B cell (primary cell): ENCODE results near the gene ERP27.

Experiments
- CTCF ChIP-seq: fragments of 200-600 bp; IDR thresholded peaks from one replicate; pipeline ENCODE4 v1.8.0; 2022; ENCODE audit warnings: antibody characterized with exemption, mild to moderate bottlenecking
- EZH2 ChIP-seq: IDR thresholded peaks from 2 replicates; pipeline ENCODE4 v1.6.1; 2012; ENCODE audit warnings: borderline replicate concordance, low read depth, mild to moderate bottlenecking, moderate library complexity, low read length; ENCODE audit not compliant: insufficient read depth, poor library complexity, severe bottlenecking

- TF ChIP-seq CTCF (no peak), EZH2 (no peak)
Measured at GRCh38 chr12:14920475-14921126, 17.7 kb downstream of the ERP27 start.
